ENCODE data around the gene LTBP1. TPM values are rescaled to one million over a fixed set of nuclear protein-coding genes. Genes with fewer than 3 reads are reported as not detected.
A peak's percentile ranks its signal among the peaks of the same experiment; 100 is the strongest.

The LTBP1 gene
- total and polyA plus RNA-seq, 4 donors = 5.8 to 57.6 (median 10.2) TPM

DNA sequence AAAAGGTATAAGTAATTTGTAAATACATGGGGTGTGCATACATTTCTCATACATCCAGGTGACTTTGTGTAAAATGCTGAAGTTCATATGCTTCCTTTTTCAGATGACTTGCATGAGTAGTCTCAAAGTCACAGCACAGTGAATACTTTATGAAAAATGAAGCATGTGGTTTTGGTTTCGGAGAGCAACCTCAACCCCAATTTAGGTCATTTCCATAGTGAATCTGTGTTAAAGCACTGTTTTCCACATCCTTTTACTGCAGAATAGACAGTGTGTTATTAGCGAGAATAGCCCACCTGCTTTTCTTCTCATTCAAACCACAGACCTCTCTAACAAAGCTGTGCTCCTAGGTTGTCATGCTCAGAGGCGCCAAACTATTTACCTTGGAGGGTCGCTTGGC is 325.2 kb downstream of the LTBP1 start (continued):
- TF ChIP-seq, protein P1, sequence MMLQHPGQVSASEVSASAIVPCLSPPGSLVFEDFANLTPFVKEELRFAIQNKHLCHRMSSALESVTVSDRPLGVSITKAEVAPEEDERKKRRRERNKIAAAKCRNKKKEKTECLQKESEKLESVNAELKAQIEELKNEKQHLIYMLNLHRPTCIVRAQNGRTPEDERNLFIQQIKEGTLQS (IDR thresholded peaks at IDR 0.05) = no peak
- TF ChIP-seq MAX (IDR thresholded peaks at IDR 0.05) (no peak), FOXA1 (IDR thresholded peaks at IDR 0.05) (no peak), TAF1 (conservative IDR thresholded peaks at IDR 0.05) (no peak)

DNA sequence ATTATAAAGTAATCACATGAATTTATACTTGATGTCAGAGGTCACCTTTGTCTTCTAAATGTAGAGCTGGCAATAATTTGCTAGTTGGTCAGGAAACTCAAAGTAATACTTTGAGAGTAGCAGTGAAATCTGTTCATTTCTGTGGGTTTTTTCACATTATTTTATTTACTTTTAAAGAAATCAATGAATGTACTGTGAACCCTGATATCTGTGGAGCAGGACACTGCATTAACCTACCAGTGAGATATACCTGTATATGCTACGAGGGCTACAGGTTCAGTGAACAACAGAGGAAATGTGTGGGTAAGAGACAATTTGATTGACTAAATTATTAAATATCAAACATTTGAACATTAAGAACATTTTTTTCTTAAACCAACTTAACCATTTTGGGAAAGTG is 326.7 kb downstream of the LTBP1 start:
- Histone ChIP-seq H3K4me3 (ENCODE audit: low read depth in 1 of 3, low read length in 3 of 3) (no peak overlapping the region), H3K27me3 (ENCODE audit: control insufficient read depth in 4 of 4, insufficient read depth in 4 of 4, low read length in 3 of 4) (no peaks in the 10 kb centered on the region), H3K27ac (ENCODE audit: low read depth in 1 of 2, low read length in 2 of 2) (no peak overlapping the region), H3K4me1 (ENCODE audit: control insufficient read depth in 4 of 4, insufficient read depth in 4 of 4, low read length in 3 of 4) (peaks cover 0 to 1% (median 0%) of the 10 kb centered on the region in 4 donors), H3K9ac (ENCODE audit: low read depth in 1 of 2, low read length in 2 of 2) (no peak overlapping the region), H3K36me3 (ENCODE audit: control insufficient read depth in 4 of 4, insufficient read depth in 3 of 4, low read depth in 1 of 4, low read length in 3 of 4) (peaks cover 0 to 9% (median 6%) of the 10 kb centered on the region in 4 donors), H3K9me3 (ENCODE audit: control insufficient read depth in 4 of 4, low read length in 3 of 4) (no peaks in the 10 kb centered on the region)
- DNase-seq (ENCODE audit: low spot score) = no peak
- 61% methylated on average over 1 of the region's 1 CpG for WGBS
- peak in 1 of 2 donors; percentile 9 for TF ChIP-seq RXRA (IDR thresholded peaks at IDR 0.05)
- TF ChIP-seq FOXA1 (IDR thresholded peaks at IDR 0.05) = no peak
- peak; percentile 38 for TF ChIP-seq SP1 (IDR thresholded peaks at IDR 0.05)
- no peak for TF ChIP-seq JUND (IDR thresholded peaks at IDR 0.05)
- TF ChIP-seq, protein P1 (IDR thresholded peaks at IDR 0.05) = no peak
- TF ChIP-seq HNF4A (conservative IDR thresholded peaks at IDR 0.05) = peak; percentile 28 to 52
- TF ChIP-seq ZBTB33 (IDR thresholded peaks at IDR 0.05) = no peak
- TF ChIP-seq MAX (IDR thresholded peaks at IDR 0.05) = no peak
- TF ChIP-seq HNF4G (IDR thresholded peaks at IDR 0.05) = peak; percentile 25
- TF ChIP-seq NR2F2 (IDR thresholded peaks at IDR 0.05) = no peak
- no peak for TF ChIP-seq EGR1 (IDR thresholded peaks at IDR 0.05; ENCODE audit: low read depth in 2 of 2)
- no peak for TF ChIP-seq FOXA2 (IDR thresholded peaks at IDR 0.05)

DNA sequence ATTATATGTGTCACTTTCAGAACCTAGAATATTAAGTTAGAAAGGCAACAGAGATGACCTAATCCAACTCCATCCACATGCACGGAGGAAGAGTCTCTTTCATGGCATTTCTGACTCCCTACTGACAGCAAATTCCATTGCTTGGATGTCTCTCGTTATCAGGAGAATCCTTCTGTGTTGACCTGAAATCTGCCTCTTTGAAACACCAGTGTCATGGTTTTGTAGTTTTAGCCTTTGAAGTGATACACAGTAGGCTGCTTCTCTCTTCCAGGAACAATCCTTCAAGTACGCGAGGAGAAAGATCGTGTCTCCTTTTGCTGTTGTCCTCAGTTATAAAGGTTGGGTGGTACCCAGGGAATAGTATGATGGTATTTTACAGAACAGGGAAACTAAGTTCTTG is 327.8 kb downstream of the LTBP1 start:
- H3K9me3 ChIP-seq (ENCODE audit: control insufficient read depth in 4 of 4, low read length in 3 of 4) = no peaks in the 10 kb centered on the region
- DNase-seq (ENCODE audit: low spot score) = no peak
- peaks cover 0 to 1% (median 0%) of the 10 kb centered on the region in 4 donors for H3K4me1 ChIP-seq (ENCODE audit: control insufficient read depth in 4 of 4, insufficient read depth in 4 of 4, low read length in 3 of 4)
- TF ChIP-seq RAD21 (IDR thresholded peaks at IDR 0.05) (no peak), FOXA1 (IDR thresholded peaks at IDR 0.05) (no peak), HNF4A (conservative IDR thresholded peaks at IDR 0.05) (no peak), HNF4G (IDR thresholded peaks at IDR 0.05) (no peak), ZBTB33 (IDR thresholded peaks at IDR 0.05) (no peak), GABPA (IDR thresholded peaks at IDR 0.05 in 1 of 2, conservative IDR thresholded peaks at IDR 0.05 in 1 of 2) (no peak), JUND (IDR thresholded peaks at IDR 0.05) (no peak), RXRA (IDR thresholded peaks at IDR 0.05) (no peak), EGR1 (IDR thresholded peaks at IDR 0.05; ENCODE audit: low read depth in 2 of 2) (no peak)
- TF ChIP-seq, protein P1 (IDR thresholded peaks at IDR 0.05) = no peak
- TF ChIP-seq, protein P2, sequence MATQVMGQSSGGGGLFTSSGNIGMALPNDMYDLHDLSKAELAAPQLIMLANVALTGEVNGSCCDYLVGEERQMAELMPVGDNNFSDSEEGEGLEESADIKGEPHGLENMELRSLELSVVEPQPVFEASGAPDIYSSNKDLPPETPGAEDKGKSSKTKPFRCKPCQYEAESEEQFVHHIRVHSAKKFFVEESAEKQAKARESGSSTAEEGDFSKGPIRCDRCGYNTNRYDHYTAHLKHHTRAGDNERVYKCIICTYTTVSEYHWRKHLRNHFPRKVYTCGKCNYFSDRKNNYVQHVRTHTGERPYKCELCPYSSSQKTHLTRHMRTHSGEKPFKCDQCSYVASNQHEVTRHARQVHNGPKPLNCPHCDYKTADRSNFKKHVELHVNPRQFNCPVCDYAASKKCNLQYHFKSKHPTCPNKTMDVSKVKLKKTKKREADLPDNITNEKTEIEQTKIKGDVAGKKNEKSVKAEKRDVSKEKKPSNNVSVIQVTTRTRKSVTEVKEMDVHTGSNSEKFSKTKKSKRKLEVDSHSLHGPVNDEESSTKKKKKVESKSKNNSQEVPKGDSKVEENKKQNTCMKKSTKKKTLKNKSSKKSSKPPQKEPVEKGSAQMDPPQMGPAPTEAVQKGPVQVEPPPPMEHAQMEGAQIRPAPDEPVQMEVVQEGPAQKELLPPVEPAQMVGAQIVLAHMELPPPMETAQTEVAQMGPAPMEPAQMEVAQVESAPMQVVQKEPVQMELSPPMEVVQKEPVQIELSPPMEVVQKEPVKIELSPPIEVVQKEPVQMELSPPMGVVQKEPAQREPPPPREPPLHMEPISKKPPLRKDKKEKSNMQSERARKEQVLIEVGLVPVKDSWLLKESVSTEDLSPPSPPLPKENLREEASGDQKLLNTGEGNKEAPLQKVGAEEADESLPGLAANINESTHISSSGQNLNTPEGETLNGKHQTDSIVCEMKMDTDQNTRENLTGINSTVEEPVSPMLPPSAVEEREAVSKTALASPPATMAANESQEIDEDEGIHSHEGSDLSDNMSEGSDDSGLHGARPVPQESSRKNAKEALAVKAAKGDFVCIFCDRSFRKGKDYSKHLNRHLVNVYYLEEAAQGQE (IDR thresholded peaks at IDR 0.05) = no peak
- no peak overlapping the region for H3K9ac ChIP-seq (ENCODE audit: low read depth in 1 of 2, low read length in 2 of 2)
- no peak overlapping the region for H3K4me3 ChIP-seq (ENCODE audit: low read depth in 1 of 3, low read length in 3 of 3)
- H3K27me3 ChIP-seq (ENCODE audit: control insufficient read depth in 4 of 4, insufficient read depth in 4 of 4, low read length in 3 of 4) = no peaks in the 10 kb centered on the region
- 97% methylated on average over 5 of the region's 5 CpGs for WGBS
- peaks cover 0 to 10% (median 4%) of the 10 kb centered on the region in 4 donors for H3K36me3 ChIP-seq (ENCODE audit: control insufficient read depth in 4 of 4, insufficient read depth in 3 of 4, low read depth in 1 of 4, low read length in 3 of 4)
- no peak overlapping the region for H3K27ac ChIP-seq (ENCODE audit: low read depth in 1 of 2, low read length in 2 of 2)

All from liver (tissue), 9 donors.